ENCODE data around the gene AMIGO3.
"Not testable (repeated sequence)": the region's sequence is repeated elsewhere in the genome, so short reads cannot be mapped to it uniquely, and the experiment has no call there.

The AMIGO3 gene

GRCh38 chr3:49689046-49689907 lies 30.2 kb downstream of the AMIGO3 start, which contains the start of the genes MST1 and RNF123:
TSS of gene MST1 (minus strand) at chr3:49689474. CDS start at chr3:49688691, 783 bp downstream.
TSS of gene RNF123 (plus strand) at chr3:49689557. CDS start at chr3:49691166, 1,609 bp downstream.
- no peaks in the 10 kb centered on the region for H3K27me3 ChIP-seq (replicated peaks)
- in situ Hi-C loops (cut with HindIII; ENCODE audit: low pct_ligation_motif_present, low sequenced_read_pairs): no loop called here
- H3K27ac ChIP-seq: peak within 1 kb of the TSS; percentile 46
- peaks cover 4% of the 10 kb centered on the region for H3K36me3 ChIP-seq (replicated peaks)
- peak within 1 kb of the TSS; percentile 94 for H3K4me3 ChIP-seq (ENCODE audit: low read depth, low read length)
- TF ChIP-seq CTCF (IDR thresholded peaks at IDR 0.05; ENCODE audit: low read depth, low read length, missing control alignments): peak; percentile 51
- peak; percentile 79 for DNase-seq

- H3K27me3 ChIP-seq (replicated peaks); H3K4me3 ChIP-seq (ENCODE audit: low read depth, low read length); DNase-seq; H3K27ac ChIP-seq; H3K36me3 ChIP-seq (replicated peaks); in situ Hi-C loops (cut with HindIII; ENCODE audit: low pct_ligation_motif_present, low sequenced_read_pairs): not testable (repeated sequence)
Measured at GRCh38 chr3:49688338-49689045, 31.0 kb downstream of the AMIGO3 start.

GRCh38 chr3:49687424-49687795 lies 32.1 kb downstream of the AMIGO3 start:
- H3K27me3 ChIP-seq (replicated peaks); in situ Hi-C loops (cut with HindIII; ENCODE audit: low pct_ligation_motif_present, low sequenced_read_pairs); H3K4me3 ChIP-seq (ENCODE audit: low read depth, low read length); H3K27ac ChIP-seq; DNase-seq: not testable (repeated sequence)
- peaks cover 16% of the 10 kb centered on the region for H3K36me3 ChIP-seq (replicated peaks)

GRCh38 chr3:49686769-49687423 lies 32.6 kb downstream of the AMIGO3 start:
- H3K27me3 ChIP-seq (replicated peaks); in situ Hi-C loops (cut with HindIII; ENCODE audit: low pct_ligation_motif_present, low sequenced_read_pairs); H3K27ac ChIP-seq: not testable (repeated sequence)
- peaks cover 18% of the 10 kb centered on the region for H3K36me3 ChIP-seq (replicated peaks)
- H3K4me3 ChIP-seq (ENCODE audit: low read depth, low read length): peak overlapping the region; percentile 41
- DNase-seq: peak; percentile 44

GRCh38 chr3:49686346-49686745 lies 33.1 kb downstream of the AMIGO3 start:
- H3K36me3 ChIP-seq (replicated peaks): peaks cover 24% of the 10 kb centered on the region
- H3K27ac ChIP-seq; H3K27me3 ChIP-seq (replicated peaks); in situ Hi-C loops (cut with HindIII; ENCODE audit: low pct_ligation_motif_present, low sequenced_read_pairs); DNase-seq: not testable (repeated sequence)
- peak overlapping the region; percentile 41 for H3K4me3 ChIP-seq (ENCODE audit: low read depth, low read length)

GRCh38 chr3:49685846-49686245 lies 33.6 kb downstream of the AMIGO3 start:
- H3K36me3 ChIP-seq (replicated peaks): peaks cover 27% of the 10 kb centered on the region
- H3K4me3 ChIP-seq (ENCODE audit: low read depth, low read length); DNase-seq; H3K27me3 ChIP-seq (replicated peaks); H3K27ac ChIP-seq; in situ Hi-C loops (cut with HindIII; ENCODE audit: low pct_ligation_motif_present, low sequenced_read_pairs): not testable (repeated sequence)

GRCh38 chr3:49685103-49685502 lies 34.4 kb downstream of the AMIGO3 start:
- H3K27me3 ChIP-seq (replicated peaks); H3K27ac ChIP-seq; DNase-seq; in situ Hi-C loops (cut with HindIII; ENCODE audit: low pct_ligation_motif_present, low sequenced_read_pairs); H3K4me3 ChIP-seq (ENCODE audit: low read depth, low read length): not testable (repeated sequence)
- H3K36me3 ChIP-seq (replicated peaks): peaks cover 32% of the 10 kb centered on the region

GRCh38 chr3:49684453-49684852 lies 35.0 kb downstream of the AMIGO3 start:
- peaks cover 39% of the 10 kb centered on the region for H3K36me3 ChIP-seq (replicated peaks)
- H3K27ac ChIP-seq; H3K27me3 ChIP-seq (replicated peaks); H3K4me3 ChIP-seq (ENCODE audit: low read depth, low read length); DNase-seq; in situ Hi-C loops (cut with HindIII; ENCODE audit: low pct_ligation_motif_present, low sequenced_read_pairs): not testable (repeated sequence)

GRCh38 chr3:49683162-49683561 lies 36.3 kb downstream of the AMIGO3 start:
- H3K4me3 ChIP-seq (ENCODE audit: low read depth, low read length): no peak overlapping the region
- in situ Hi-C loops (cut with HindIII; ENCODE audit: low pct_ligation_motif_present, low sequenced_read_pairs): no loop called here
- no peak for DNase-seq
- no peak for TF ChIP-seq CTCF (IDR thresholded peaks at IDR 0.05; ENCODE audit: low read depth, low read length, missing control alignments)
- H3K36me3 ChIP-seq (replicated peaks): peaks cover 51% of the 10 kb centered on the region
- no peaks in the 10 kb centered on the region for H3K27me3 ChIP-seq (replicated peaks)
- H3K27ac ChIP-seq: no peak overlapping the region
